PC-9 (cell line): ENCODE data around the gene MLX. TPM values are rescaled to one million over a fixed set of nuclear protein-coding genes. Genes with fewer than 3 reads are reported as not detected.

Experiments
- BruUV-seq: library from RNA; stranded (reverse); fragments of 400-500 nt; replicated peaks from 2 replicates; lab custom pipeline; 2021; lab: Mats Ljungman, UMichigan
- CTCF ChIA-PET: fragments of 300-600 bp; sonication (Branson Sonifier 250); formaldehyde crosslinking; loops from one replicate; lab custom pipeline; 2022; ENCODE audit warnings: antibody characterized with exemption; lab: Charles Lee
- POLR2A ChIA-PET: fragments of 300-600 bp; sonication (Branson Sonifier 250); formaldehyde crosslinking; loops from one replicate; lab custom pipeline; 2022; ENCODE audit warnings: antibody characterized with exemption; ENCODE audit not compliant: unreplicated experiment; lab: Charles Lee
- DNase-seq, 2 experiments: peaks; one replicate each; pipeline versions ENCODE4 v3.0.0 to v3.0.0-alpha.2; 2015 to 2022; ENCODE audit warnings: mixed read lengths in 1 of 2
- H2AFZ ChIP-seq: fragments of 200-600 bp; sonication (generic); 2 replicates; pipeline ENCODE4 v1.8.1; 2017; ENCODE audit warnings: antibody characterized with exemption
- H3F3A ChIP-seq: fragments of 200-600 bp; sonication (generic); 2 replicates; pipeline ENCODE4 v1.8.1; 2017; ENCODE audit warnings: antibody characterized with exemption, mild to moderate bottlenecking, low read depth; ENCODE audit not compliant: insufficient read depth
- H3K27ac ChIP-seq: fragments of 200-600 bp; sonication (generic); 2 replicates; pipeline ENCODE4 v1.6.1; 2016; ENCODE audit warnings: mixed run types
- H3K27me3 ChIP-seq: fragments of 200-600 bp; sonication (generic); 2 replicates; pipeline ENCODE4 v1.6.1; 2016; ENCODE audit warnings: low read depth, mixed run types; ENCODE audit not compliant: insufficient read depth
- H3K36me3 ChIP-seq: fragments of 200-600 bp; sonication (generic); 2 replicates; pipeline ENCODE4 v1.6.1; 2016; ENCODE audit warnings: low read depth, mixed run types
- H3K4me1 ChIP-seq: fragments of 200-600 bp; sonication (generic); replicated peaks from 2 replicates; pipeline ENCODE4 v1.6.1; 2016; ENCODE audit warnings: mixed run types; ENCODE audit not compliant: insufficient read depth
- H3K4me2 ChIP-seq: fragments of 200-600 bp; sonication (generic); 2 replicates; pipeline ENCODE4 v1.6.1; 2017; ENCODE audit warnings: mixed run types
- H3K4me3 ChIP-seq: fragments of 200-600 bp; sonication (generic); 2 replicates; pipeline ENCODE4 v1.6.1; 2016; ENCODE audit warnings: mixed run types
- H3K79me2 ChIP-seq: fragments of 200-600 bp; sonication (generic); 2 replicates; pipeline ENCODE4 v1.6.1; 2017; ENCODE audit warnings: low read depth, mixed run types
- H3K9me2 ChIP-seq: fragments of 200-600 bp; sonication (generic); 2 replicates; pipeline ENCODE4 v1.8.1; 2017; ENCODE audit warnings: mild to moderate bottlenecking; ENCODE audit not compliant: insufficient read depth
- H3K9me3 ChIP-seq: fragments of 200-600 bp; sonication (generic); 2 replicates; pipeline ENCODE4 v1.8.1; 2016; ENCODE audit warnings: low read depth; ENCODE audit not compliant: insufficient read depth
- H4K20me1 ChIP-seq: fragments of 200-600 bp; sonication (generic); 2 replicates; pipeline ENCODE4 v1.8.1; 2017; ENCODE audit not compliant: insufficient read depth
- EZH2 ChIP-seq: fragments of 200-600 bp; sonication (generic); IDR thresholded peaks from 2 replicates; pipeline ENCODE4 v1.8.0; 2017; ENCODE audit warnings: antibody characterized with exemption, low read depth
- intact Hi-C: fragments of 100-400 bp; cut with micrococcal nuclease; formaldehyde crosslinking; loops from one replicate; pipeline ENCODE4 v1.10.0; 2022; ENCODE audit not compliant: unreplicated experiment
- total RNA-seq: library from RNA; stranded (reverse); gene quantifications from 2 replicates; pipeline ENCODE4 v1.2.3, GENCODE V29; 2021
- TF ChIP-seq, protein P1 (sequence below): fragments of 200-600 bp; sonication (generic); conservative IDR thresholded peaks from 2 replicates; pipeline ENCODE4 v1.6.1; 2017; ENCODE audit warnings: mixed run types, antibody characterized with exemption, mild to moderate bottlenecking, moderate library complexity

Gene MLX
- total RNA-seq, 1 experiment from 2014 or later = 26.0 TPM

DNA sequence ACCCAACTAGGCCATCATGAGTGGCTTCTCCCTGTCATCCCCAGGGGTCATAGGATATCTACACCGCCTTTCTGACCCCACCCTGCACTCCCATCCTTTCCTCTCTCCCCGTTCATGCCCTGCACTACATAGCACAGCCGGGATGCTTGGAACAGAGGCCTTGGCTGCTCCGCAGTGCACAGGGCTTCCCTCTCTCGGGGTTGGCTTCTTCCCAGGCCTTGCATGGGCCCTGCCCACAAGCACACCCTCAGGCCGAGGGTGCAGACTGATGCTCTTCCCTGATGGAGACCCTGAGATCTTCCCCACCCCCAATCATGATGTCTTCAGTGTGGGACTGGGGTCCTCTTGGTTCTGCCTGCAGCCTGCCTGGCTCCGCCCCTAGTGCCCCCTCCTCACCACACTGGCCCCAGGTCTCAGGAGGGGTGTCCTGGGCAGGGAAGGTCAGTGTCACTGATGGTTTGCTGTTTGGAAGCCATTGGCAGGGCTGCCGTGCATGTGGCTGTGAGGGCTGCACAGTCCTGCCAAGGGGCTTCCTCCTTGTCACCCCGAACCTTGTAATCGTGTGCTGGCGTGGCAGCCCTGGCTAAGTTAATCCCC lies 45.1 kb upstream of the MLX start:
- no peak for DNase-seq
- Histone ChIP-seq H3K27ac (no peak overlapping the region), H3K4me3 (no peak overlapping the region), H3K79me2 (no peaks in the 10 kb centered on the region), H3K36me3 (no peaks in the 10 kb centered on the region), H3F3A (peaks cover 49% of the 10 kb centered on the region), H3K4me2 (no peak overlapping the region), H3K27me3 (no peaks in the 10 kb centered on the region), H3K9me3 (no peaks in the 10 kb centered on the region), H4K20me1 (no peaks in the 10 kb centered on the region), H3K9me2 (no peaks in the 10 kb centered on the region), H3K4me1 (peaks cover 48% of the 10 kb centered on the region), H2AFZ (no peak overlapping the region)
- no TSS peak for BruUV-seq
- ChIA-PET POLR2A (no interaction called here), CTCF (no interaction called here)
- intact Hi-C loops = no loop called here
- TF ChIP-seq, protein P1, sequence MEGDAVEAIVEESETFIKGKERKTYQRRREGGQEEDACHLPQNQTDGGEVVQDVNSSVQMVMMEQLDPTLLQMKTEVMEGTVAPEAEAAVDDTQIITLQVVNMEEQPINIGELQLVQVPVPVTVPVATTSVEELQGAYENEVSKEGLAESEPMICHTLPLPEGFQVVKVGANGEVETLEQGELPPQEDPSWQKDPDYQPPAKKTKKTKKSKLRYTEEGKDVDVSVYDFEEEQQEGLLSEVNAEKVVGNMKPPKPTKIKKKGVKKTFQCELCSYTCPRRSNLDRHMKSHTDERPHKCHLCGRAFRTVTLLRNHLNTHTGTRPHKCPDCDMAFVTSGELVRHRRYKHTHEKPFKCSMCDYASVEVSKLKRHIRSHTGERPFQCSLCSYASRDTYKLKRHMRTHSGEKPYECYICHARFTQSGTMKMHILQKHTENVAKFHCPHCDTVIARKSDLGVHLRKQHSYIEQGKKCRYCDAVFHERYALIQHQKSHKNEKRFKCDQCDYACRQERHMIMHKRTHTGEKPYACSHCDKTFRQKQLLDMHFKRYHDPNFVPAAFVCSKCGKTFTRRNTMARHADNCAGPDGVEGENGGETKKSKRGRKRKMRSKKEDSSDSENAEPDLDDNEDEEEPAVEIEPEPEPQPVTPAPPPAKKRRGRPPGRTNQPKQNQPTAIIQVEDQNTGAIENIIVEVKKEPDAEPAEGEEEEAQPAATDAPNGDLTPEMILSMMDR = no peak
- no peak for TF ChIP-seq EZH2

DNA sequence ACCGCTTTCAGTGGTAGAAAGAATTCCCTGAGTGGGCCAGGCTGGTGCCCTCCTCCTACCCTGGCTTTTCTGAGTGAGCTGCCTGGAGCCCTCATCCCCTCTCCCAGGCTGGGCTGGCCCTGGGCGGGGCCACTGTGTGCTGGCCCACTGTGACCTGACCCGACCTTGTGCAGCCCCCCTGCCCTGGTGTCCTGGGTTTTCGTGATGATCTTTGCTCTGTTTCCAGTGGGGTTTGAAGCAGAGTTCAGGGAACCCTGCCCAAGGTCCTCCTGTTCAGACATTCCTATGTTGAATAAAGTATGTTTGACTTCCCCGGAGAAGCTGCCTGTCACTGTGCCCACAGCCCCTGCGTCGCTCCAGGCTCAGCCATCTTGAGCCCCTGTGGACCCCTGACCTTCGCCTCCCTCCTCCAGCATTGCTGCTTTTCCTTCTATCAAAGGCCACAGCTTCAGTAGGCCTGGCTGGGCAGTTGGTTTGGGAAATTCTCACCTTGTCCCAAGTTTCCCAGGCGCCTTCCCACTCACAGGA lies 44.6 kb upstream of the MLX start:
- Histone ChIP-seq H3K9me3 (no peaks in the 10 kb centered on the region), H3K4me2 (no peak overlapping the region), H3K27ac (no peak overlapping the region), H3K4me3 (no peak overlapping the region), H3K27me3 (no peaks in the 10 kb centered on the region), H3K9me2 (no peaks in the 10 kb centered on the region), H2AFZ (no peak overlapping the region), H3F3A (peaks cover 45% of the 10 kb centered on the region), H3K36me3 (no peaks in the 10 kb centered on the region), H3K79me2 (no peaks in the 10 kb centered on the region), H3K4me1 (peaks cover 43% of the 10 kb centered on the region), H4K20me1 (no peaks in the 10 kb centered on the region)
- TF ChIP-seq, protein P1 = no peak
- no peak for TF ChIP-seq EZH2
- CTCF ChIA-PET = no interaction called here
- BruUV-seq = no TSS peak
- POLR2A ChIA-PET = interaction anchor here (0.7 kb wide), 1 partner anchor 100 kb away, joined by 3 read pairs; no protein-coding TSS in a partner anchor
- DNase-seq = no peak
- intact Hi-C loops = no loop called here

DNA sequence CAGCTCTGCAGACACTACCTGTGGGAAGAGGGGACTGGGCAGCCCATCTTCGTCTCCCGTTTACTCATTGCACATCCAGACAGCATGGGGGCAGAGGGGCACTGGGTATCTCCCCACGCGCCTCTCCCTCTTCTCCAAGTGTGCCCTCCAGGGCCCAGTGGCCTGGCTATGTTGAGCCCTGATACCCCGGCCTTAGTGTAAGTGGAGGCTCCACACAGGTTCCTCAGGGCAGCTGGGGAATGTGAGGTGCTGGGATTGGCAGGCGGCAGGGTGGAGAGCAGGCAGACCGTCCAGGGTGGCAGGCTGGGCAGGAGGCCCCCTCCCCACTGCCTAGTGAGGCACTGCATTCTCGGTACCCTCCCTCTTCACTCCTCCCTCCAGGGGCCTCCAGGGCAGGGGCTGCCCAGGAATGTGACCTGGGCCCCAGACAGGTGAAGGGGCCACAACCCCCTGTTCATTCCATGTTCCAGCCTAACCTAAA lies 44.1 kb upstream of the MLX start:
- TF ChIP-seq, protein P1 = no peak
- TF ChIP-seq EZH2 = no peak
- ChIA-PET POLR2A (interaction anchor here (0.7 kb wide), 1 partner anchor 100 kb away, joined by 3 read pairs; no protein-coding TSS in a partner anchor), CTCF (no interaction called here)
- H3K9me2 ChIP-seq = no peaks in the 10 kb centered on the region
- H3K4me1 ChIP-seq = peaks cover 41% of the 10 kb centered on the region
- no peak overlapping the region for H2AFZ ChIP-seq
- peaks cover 43% of the 10 kb centered on the region for H3F3A ChIP-seq
- no peak for DNase-seq
- H3K4me2 ChIP-seq = no peak overlapping the region
- BruUV-seq = no TSS peak
- H3K79me2 ChIP-seq = no peaks in the 10 kb centered on the region
- no peak overlapping the region for H3K27ac ChIP-seq
- H3K4me3 ChIP-seq = no peak overlapping the region
- no peaks in the 10 kb centered on the region for H3K36me3 ChIP-seq
- intact Hi-C loops = no loop called here
- H3K9me3 ChIP-seq = no peaks in the 10 kb centered on the region
- H4K20me1 ChIP-seq = no peaks in the 10 kb centered on the region
- H3K27me3 ChIP-seq = no peaks in the 10 kb centered on the region
